ENCODE measurements around the gene ERC2.
"Not testable (repeated sequence)": the region's sequence is repeated elsewhere in the genome, so short reads cannot be mapped to it uniquely, and the experiment has no call there.

Gene ERC2

DNA sequence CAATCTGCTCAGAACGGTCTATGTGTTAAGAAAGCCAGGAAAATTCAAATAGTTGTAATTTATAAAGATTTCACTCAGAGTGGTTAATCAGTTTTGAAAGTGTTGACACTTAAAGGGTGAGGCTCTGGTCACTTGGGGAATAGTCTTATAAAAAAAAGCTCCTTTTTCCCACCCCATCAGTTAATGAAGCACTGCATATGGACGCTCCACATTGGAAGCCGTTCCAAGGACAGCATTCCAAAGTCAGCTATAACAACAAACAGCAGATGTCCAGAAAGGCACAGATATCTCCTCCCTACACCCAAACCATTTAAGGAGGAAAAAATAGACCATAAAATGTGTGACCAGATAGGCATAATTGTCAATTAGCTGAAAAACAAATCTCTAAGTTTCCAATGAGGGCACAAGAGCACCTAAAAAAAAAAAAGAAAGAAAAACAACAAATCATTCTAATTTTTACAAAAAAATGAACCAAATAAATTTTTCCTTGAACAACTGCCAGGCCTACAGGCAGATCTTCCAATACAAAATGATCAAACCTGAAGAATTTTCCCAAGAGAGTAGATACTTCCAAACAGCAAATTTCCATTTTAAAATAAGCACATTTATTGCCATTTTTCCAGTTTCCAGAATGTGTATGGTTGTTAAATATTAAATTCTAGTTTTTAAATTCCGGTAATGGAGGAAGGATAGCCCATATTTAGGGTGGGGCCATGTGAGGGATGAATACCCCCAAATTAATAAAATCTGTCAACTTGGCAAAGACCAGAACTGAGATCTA, 198.3 kb downstream of the ERC2 start:
- intact Hi-C loops (cut with DNase I) = no loop called here
- no peak for DNase-seq

GRCh38 chr3:56268616-56269383, 199.5 kb downstream of the ERC2 start:
- intact Hi-C loops (cut with DNase I) = no loop called here

DNA sequence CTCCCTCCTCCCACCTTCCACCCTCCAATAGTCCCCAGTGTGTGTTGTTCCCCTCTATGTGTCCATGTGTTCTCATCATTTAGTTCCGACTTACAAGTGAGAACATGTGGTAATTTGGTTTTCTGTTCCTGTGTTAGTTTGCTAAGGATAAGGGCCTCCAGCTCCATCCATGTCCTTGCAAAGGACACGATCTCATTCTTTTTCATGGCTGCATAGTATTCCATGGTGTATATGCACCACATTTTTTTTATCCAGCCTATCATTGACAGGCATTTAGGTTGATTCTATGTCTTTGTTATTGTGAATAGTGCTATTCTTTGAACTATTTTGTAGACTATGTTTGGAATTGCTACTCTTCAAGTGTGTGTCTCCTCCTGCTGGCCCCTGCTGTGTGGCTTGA, 206.4 kb downstream of the ERC2 start:
- DNase-seq; intact Hi-C loops (cut with DNase I): not testable (repeated sequence)

More at GRCh38 chr3:56268616-56269383, 199.5 kb downstream of the ERC2 start:
- DNase-seq = no peak

- DNase-seq = no peak
- intact Hi-C loops (cut with DNase I) = no loop called here
These were observed 208.0 kb downstream of the ERC2 start for GRCh38 chr3:56260262-56260661.

DNA sequence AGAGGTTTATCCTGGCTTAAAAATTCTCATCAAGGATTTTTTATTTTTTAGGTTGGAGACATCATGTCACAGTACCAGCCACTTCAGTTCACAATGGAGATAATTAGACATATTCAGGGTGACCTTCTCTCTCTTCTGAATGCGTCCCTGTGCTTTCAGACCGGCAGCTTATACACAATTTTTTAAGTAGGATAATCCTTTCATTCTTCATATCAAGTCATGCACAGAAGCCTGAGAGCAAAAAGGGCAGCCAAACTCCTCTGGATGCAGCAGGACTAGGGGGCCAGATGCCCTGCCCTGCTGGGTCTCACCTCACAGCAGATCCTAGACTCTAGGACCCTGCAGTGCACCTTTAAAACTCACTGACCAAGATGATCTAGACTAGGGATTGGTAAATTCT, 210.4 kb downstream of the ERC2 start:
- no peak for DNase-seq
- intact Hi-C loops (cut with DNase I) = loop anchor here (10.0 kb wide), 1 partner anchor 443 kb away; no protein-coding TSS in a partner anchor

DNA sequence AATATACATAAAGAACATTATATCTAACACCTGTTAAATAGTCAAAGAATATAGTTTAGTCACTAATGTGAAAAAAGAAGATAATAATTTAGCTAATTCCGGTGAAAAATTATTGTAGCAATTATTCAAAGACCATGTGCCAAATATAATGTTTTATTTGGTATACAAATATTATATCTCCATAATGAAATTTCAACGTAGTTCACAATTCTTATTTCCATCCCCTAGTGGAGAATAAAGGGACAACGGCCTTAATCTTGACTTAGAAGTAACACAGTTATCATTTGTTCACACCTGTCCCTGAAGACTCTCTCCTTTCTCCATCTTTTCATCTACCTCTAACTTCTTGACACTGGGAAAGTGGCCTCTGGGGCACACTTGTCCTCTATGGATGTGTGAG, 213.4 kb downstream of the ERC2 start:
- DNase-seq = no peak

DNA sequence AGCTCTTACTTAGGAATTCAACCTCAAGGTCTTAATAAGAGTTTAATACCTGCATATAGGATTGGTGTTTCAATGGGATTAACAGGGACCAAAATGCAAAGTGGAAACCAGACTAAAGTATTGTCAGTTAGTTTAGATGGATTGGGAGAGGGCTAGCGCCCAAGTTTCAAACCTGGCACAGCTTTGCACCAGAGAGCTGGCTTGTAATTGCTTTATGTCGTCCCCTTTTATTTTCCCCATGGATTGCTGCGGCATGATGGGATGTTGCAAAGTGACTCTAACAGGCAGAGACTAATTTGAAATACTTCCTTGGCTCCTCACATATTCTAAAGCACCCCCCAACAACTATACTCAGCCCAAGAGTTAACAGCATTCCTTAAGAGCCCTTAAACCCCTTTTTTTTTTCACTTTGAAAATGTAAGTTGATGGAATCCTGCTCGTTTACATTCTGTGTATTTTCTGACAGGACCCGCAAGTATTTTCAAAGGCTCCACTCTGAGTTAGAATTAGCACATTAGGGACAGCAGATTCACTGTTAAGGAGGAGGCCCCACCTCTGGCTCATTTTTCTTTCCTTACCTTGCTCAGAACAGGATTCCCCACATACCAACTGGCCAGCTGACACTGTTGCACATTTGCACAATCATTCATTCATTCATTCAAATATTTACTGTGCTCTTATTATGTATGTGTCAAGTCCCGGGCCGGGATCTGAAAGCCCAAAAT, 214.2 kb downstream of the ERC2 start:
- intact Hi-C loops (cut with DNase I) = loop anchor here (5.0 to 10.0 kb wide), 3 partner anchors 212 to 1402 kb away; no protein-coding TSS in a partner anchor
- no peak for DNase-seq

More for the DNA sequence above, 213.4 kb downstream of the ERC2 start:
- intact Hi-C loops (cut with DNase I) = loop anchor here (5.0 to 10.0 kb wide), 3 partner anchors 213 to 1403 kb away; no protein-coding TSS in a partner anchor

- intact Hi-C loops (cut with DNase I) = loop anchor here (2.0 to 10.0 kb wide), 4 partner anchors 209 to 1399 kb away; no protein-coding TSS in a partner anchor
- peak in 3 of 10 donors; percentile 18 to 37 (median 20) for DNase-seq
These were observed 216.8 kb downstream of the ERC2 start for GRCh38 chr3:56251343-56251945.

DNA sequence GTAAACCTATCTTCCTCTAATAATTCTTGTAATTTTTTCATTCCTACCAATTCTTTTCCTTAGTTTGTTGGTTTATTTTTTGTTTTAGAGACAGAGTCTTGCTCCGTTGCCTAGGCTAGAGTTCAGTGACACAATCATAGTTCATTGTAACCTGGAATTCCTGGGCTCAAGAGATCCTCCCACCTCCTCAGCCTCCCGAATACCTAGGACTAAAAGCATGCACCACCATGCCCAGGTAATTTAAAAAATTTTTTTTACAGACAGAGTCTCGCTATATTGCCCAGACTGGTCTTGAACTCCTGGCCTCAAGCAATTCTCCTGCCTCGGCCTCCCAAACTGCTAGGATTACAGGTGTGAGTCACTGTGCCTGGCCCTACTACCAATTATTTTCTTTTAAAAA, 220.2 kb downstream of the ERC2 start:
- intact Hi-C loops (cut with DNase I) = no loop called here
- no peak for DNase-seq

- intact Hi-C loops (cut with DNase I) = no loop called here
- DNase-seq = no peak
These were observed 230.0 kb downstream of the ERC2 start for GRCh38 chr3:56238299-56238698.

GRCh38 chr3:56233742-56234141, 234.5 kb downstream of the ERC2 start:
- intact Hi-C loops (cut with DNase I) = no loop called here
- no peak for DNase-seq

GRCh38 chr3:56229311-56229710, 239.0 kb downstream of the ERC2 start:
- intact Hi-C loops (cut with DNase I) = no loop called here
- no peak for DNase-seq

- peak in 2 of 10 donors; percentile 19 to 23 for DNase-seq
- intact Hi-C loops (cut with DNase I) = no loop called here
These were observed 245.4 kb downstream of the ERC2 start for GRCh38 chr3:56222866-56223265.

- intact Hi-C loops (cut with DNase I) = no loop called here
- DNase-seq = peak in 4 of 10 donors; percentile 7 to 86 (median 30)
These were observed 248.1 kb downstream of the ERC2 start for GRCh38 chr3:56219894-56220805.

GRCh38 chr3:56209982-56210751, 258.1 kb downstream of the ERC2 start:
- intact Hi-C loops (cut with DNase I) = no loop called here
- DNase-seq = no peak

- intact Hi-C loops (cut with DNase I) = no loop called here
- no peak for DNase-seq
These were observed 260.3 kb downstream of the ERC2 start for GRCh38 chr3:56207922-56208321.

DNA sequence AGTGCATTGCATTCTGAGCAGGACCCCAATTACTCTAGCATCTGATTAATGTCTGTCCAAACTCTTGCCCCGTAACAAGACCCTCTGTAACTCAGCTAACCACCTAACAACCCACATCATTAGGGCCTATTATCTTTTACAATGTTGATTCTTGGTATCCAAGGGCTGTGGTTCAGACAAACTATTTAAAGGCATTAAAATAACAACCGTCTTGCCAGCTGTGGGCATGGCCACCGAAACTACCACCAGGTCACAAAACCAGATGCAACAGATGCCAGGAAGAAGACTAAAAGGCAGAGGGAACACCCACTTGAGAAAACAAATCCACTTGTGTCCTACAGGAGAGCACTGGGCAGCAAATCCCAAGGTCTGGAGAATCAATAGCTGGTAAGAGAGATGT, 262.9 kb downstream of the ERC2 start:
- no peak for DNase-seq
- intact Hi-C loops (cut with DNase I) = no loop called here

GRCh38 chr3:56202997-56203396, 265.3 kb downstream of the ERC2 start:
- intact Hi-C loops (cut with DNase I) = no loop called here
- no peak for DNase-seq

DNA sequence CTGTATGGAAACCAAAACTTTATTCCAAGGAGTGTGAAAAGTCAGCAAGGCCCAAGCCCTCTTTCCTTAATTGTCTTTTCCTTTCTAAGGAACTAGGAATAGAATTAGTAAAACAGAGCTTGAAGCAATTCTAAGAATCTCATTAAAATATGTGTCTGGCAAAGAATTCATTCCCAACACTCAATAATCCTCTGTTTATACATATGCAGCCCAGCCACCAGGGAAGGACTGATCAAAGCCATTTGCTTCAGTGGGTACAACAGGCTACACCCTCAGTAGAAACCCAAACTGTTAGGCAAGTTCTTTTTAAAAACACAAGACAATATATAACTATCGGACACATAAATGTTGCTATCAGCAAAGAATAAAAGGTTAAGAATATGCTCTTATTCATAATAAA, 266.9 kb downstream of the ERC2 start:
- intact Hi-C loops (cut with DNase I) = no loop called here
- no peak for DNase-seq
